Measurements from ENCODE around the gene RAPGEF1.
A peak's percentile ranks its signal among the peaks of the same experiment; 100 is the strongest.

Gene RAPGEF1

DNA sequence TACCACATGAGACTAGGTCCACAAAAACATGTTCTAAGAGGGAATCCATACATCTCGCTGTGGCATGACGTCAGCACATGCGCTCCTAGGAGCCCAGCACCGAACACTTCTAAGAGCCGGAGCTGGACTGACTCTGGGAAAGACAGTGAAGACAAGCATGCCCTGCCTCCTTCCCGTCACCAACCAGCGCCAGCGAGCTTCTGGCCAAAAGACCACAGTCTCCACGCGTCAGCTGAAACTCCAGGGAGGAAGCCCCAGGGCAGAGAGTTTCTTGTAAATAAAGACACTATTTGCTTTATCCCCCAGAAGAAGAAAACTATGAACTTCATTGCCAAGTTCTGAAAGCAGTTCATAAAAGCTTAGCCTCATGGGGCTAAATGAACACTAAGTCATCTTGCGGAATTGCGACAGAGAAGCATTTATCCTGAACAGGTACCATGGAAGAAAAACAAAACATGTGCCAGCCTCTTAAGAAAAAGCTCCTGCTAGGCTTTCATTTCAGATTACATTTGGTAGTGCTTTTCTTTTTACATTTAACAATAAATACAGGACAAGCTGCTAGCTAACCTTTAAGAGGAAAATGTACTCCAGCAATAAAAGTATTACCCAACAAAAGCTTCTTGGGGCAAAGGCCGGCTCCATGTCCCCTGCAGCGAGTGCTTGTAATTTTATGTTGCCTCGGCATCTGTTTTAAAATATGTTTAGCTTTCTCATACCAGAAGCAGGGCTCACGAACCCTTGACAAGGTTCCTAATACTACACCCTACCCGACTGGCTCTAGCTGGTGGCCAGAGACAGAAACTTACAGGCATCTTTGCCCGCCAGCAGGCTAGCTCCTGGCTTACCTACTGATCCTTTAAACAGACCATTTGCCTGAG is 98.0 kb downstream of the RAPGEF1 start:
- Histone ChIP-seq H3K4me3 (no peak overlapping the region), H3K27ac (peak overlapping the region in 11 of 21 experiments; percentile 5 to 79 (median 59))

DNA sequence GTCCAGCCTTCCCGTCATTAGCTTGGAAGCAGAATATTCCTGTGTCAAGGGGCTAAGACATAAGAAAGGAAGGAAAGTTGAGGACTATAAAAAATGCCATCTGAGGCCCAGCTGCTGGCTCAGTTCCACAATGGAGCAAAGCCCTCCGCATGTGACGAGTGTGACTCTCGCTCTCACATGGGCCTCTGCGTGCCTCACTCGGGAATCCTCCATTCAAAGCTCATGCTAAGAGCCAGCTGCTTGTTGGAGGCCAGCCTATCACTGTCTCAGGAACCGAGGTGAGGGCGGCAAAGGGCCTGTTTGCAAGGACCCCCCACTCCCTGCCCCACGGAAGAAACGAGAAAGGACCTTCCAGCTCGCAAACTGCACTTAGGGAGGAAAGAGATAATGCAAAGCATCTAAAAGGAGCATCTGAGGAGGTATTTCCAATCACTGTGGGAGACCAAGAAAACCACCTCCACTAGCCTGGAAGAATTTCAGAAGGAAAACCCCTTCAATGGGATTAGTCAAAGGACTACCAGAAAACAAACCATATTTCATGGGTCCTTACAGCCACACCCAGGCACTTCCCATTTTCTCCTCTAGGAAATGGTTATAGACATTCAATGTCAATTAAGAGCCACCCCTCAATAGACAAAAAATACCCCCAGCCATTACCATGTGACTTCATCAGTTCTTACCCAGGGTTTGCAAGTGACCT is 99.3 kb downstream of the RAPGEF1 start:
- H3K4me3 ChIP-seq: no peak overlapping the region
- peak overlapping the region in 10 of 21 experiments; percentile 8 to 79 (median 60) for H3K27ac ChIP-seq

DNA sequence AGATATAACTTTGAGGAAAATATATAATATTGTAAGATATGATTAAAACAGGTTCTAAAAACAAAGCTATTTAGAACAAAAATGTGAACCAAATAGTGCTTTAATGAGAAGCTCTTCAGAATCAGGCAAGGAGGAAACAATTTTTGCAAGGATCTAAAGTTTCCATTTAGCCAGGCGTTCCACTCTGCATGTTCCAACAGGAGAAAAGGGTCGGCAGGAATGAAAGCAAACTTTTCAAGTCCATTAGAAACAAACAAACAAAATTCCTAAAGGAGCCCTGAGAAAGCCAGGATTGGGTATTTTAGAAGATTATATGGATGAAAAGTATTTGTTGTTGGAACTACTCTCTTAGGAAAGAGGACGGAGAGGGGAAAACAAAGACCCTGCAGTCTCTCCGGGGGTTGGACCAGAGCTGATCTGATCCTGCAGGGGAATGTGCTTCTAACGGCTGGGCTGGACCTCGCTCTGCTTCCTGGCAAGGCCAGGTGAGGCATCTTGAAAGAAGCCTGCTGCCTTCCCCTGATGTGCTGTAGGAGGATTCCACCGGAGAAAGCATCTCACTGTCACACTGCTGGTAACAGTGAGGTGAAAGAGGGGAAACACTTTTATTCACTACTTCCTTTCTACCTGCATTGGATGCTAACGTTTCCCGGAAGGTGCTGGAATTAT is 100.0 kb downstream of the RAPGEF1 start:
- peak overlapping the region in 7 of 21 experiments; percentile 4 to 77 (median 50) for H3K27ac ChIP-seq
- no peak overlapping the region for H3K4me3 ChIP-seq

DNA sequence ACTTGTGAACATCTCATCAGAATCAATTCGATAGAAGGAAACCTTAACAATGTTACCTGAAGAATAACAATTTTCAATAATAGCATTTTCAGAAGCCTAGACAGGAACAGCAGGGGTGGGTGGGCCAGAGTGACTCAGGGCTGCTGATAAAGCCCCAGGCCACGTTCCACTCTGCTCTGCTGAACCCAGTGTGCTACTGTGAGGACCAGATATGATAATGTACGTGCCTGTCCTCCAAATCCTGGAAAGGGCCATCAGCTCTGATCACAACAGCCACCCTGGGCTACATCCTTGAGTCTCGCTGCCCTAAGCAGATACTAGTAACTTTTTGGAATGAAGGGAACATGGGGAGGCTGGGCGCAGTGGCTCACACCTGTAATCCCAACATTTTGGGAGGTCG is 103.3 kb downstream of the RAPGEF1 start:
- no peak overlapping the region for H3K4me3 ChIP-seq
- peak overlapping the region in 9 of 21 experiments; percentile 0 to 88 (median 78) for H3K27ac ChIP-seq

DNA sequence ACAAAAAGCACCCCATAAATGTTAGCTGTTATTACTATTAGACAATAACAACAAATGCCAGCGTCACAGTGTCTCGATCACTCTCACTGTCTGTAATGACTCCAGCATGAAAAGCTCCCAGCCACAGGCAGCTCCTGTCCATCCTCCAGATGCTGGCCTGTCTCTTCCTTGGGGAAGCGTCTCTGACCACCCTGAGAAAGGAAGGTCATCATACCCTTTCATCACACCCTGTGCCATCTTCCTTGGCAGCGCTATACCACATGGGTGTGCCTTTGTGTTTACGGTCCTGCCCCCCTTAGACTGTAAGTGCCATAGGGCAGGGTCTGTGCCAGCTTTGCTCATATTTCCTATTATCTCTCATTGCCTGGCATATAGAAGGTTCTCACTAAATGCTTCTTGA is 104.0 kb downstream of the RAPGEF1 start:
- H3K4me3 ChIP-seq: no peak overlapping the region
- H3K27ac ChIP-seq: peak overlapping the region in 20 of 21 experiments; percentile 37 to 88 (median 72)

DNA sequence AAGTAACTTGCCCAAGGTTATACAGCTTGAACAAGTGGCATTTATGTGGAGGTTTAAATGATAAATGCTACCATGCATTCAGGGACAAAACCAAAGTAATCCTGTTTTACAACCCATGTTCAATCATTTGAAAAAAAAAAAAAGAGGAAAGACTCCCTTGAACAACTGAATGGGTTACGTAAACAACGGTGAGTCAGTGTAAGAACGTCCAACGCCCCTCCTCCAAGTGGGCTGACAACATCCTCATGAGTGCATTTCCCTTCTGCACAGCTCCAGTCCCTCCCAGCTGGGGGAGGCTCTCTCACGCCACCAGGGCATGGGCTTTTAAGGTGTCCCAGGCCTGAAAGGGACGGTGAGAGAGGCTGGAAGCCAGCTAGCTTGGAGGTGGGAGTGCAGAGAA is 104.6 kb downstream of the RAPGEF1 start:
- Histone ChIP-seq H3K27ac (peak overlapping the region in 20 of 21 experiments; percentile 37 to 88 (median 74)), H3K4me3 (no peak overlapping the region)

DNA sequence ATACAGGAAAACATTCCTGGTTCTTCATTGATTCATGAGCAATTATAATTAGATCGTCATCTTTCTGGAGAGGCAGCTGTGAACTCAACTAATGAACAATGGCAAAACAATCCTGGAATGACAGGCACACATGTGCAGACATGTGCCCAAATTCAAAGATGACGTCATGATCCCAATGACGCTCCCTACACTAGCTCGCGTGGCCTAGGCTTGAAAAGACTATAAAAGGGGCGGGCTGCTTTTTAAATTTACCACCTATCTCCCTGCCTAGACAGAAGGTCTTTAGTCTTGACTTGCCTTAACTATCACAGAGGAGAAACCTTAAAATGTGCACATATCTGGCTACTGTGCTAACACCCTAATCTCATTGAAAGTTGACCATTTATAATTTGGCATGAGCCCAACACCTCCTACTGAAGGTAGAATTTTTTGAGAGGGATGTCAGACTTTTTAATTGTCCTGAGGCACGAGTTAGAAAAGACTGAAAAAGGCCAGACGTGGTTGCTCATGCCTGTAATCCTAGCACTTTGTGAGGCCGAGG is 106.3 kb downstream of the RAPGEF1 start:
- Histone ChIP-seq H3K4me3 (no peak overlapping the region), H3K27ac (peak overlapping the region in 10 of 21 experiments; percentile 1 to 78 (median 38))

DNA sequence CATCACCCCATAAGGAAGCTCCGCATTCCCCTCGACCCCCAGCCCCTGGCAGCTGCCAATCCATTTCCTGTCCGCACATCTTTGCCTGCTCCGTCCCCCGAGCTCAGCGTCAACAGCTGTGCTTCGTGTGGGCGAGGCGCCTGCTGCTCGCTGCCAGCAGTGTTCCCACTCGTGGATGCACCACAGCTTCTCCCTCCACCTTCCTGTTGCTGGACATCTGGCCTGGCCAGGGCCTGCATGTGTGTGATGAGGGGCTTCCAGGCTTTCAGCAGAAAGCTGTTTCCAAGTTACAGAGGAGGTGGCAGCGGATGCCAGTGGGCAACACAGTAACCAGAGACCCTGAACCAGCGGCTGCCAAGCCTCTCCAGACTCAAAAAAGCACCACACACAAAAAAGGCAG is 108.6 kb downstream of the RAPGEF1 start:
- Histone ChIP-seq H3K4me3 (no peak overlapping the region), H3K27ac (peak overlapping the region in 5 of 21 experiments; percentile 24 to 84 (median 67))

DNA sequence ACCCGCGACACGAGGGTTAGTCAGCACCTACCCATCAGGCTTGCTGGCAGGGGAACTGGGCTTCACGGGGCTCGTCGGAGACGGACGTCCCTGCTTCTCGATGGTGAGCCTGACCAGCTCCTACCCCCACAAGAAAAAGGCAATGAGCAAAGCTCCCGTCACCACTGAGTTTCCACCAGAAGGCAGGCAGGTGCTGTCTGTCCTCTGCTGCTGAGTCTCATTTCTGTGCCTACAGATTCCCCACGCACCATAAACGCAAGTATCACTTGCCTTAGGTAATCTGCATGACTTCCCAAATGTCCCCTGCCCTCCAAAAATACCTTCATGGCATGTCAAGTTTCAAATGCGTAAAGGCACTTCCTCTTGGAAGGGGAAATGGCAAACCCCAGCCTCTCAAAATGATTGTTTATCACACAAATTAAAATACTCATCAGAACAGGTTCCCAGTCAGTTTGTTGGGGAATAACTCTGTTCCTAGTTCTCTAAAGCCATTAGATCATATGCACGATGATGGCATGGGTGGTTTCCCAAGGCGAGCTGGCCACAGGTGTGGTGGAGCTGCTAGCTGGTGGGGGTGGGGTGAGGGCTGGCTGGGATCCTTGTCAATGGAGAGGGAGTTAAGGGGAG is 109.6 kb downstream of the RAPGEF1 start:
- Histone ChIP-seq H3K27ac (peak overlapping the region in 11 of 21 experiments; percentile 19 to 87 (median 73)), H3K4me3 (no peak overlapping the region)

DNA sequence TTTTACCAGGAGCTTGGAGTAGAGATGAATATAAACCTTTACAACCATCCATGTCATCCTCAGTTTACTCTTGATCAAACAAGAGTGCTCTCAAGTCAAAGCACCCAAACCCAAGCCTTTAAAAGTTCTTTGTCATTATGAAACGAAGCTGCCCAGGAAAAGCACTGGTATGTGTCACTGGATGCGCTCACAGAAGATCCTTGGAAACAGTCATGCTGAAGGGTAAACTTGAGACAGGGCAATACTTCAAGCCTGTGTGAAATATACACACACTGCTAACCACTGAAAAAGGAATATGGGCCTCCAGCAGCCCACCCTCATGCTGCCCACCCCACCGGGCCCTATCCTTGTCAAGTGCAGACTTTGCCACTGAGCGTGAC is 110.1 kb downstream of the RAPGEF1 start:
- Histone ChIP-seq H3K27ac (peak overlapping the region in 13 of 21 experiments; percentile 19 to 87 (median 72)), H3K4me3 (no peak overlapping the region)

DNA sequence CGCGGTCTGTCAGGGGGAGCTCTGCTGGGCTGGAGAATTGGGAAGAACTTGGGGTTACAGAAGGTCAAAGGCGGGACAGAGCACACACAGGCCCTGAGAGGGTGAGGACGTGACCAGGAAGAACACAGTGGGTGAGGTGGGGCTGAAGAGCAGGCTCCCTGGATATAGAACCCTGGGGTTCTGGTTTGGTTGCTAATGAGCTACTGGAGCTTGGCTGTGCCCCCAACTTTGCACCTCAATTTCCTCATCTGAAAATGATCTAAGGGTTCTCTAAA is 110.7 kb downstream of the RAPGEF1 start:
- H3K4me3 ChIP-seq: no peak overlapping the region
- H3K27ac ChIP-seq: peak overlapping the region in 14 of 21 experiments; percentile 18 to 87 (median 68)

DNA sequence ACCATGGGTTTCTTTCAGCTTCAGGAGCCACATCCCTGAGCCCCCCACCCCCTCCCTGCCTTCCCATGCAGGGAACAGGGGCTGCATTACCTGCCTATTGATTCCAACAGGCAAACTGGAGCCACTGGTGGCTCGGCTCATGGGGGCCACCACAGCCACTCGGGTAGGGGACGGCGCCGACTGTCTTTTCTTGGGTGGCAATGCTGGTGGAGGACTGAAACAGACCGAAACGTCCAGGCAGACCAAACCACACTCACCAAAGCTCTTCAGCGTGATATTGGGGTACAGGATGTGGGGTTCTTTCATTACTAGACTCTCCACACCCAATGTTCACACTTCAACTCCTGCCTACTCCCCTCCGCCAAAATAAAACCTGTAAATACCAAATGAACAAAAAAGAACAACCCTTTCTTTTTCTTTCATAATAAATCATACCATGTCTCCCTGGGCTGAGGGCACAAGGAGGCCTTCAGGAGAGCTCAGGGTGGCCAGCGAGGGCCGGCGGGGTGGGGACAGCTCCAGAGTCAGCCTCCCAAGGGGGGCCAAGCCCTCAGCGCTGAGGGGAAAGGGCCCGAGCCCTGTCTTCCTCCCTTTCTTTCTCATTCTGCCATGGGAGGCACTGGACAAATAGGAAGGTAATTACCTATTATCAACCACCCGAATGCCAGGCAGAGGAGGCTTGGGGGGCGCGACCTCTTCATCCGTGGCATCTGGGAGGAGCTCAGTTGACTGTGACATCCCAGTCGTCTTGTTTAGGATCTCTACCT is 111.2 kb downstream of the RAPGEF1 start:
- Histone ChIP-seq H3K27ac (peak overlapping the region in 17 of 21 experiments; percentile 6 to 87 (median 69)), H3K4me3 (no peak overlapping the region)

DNA sequence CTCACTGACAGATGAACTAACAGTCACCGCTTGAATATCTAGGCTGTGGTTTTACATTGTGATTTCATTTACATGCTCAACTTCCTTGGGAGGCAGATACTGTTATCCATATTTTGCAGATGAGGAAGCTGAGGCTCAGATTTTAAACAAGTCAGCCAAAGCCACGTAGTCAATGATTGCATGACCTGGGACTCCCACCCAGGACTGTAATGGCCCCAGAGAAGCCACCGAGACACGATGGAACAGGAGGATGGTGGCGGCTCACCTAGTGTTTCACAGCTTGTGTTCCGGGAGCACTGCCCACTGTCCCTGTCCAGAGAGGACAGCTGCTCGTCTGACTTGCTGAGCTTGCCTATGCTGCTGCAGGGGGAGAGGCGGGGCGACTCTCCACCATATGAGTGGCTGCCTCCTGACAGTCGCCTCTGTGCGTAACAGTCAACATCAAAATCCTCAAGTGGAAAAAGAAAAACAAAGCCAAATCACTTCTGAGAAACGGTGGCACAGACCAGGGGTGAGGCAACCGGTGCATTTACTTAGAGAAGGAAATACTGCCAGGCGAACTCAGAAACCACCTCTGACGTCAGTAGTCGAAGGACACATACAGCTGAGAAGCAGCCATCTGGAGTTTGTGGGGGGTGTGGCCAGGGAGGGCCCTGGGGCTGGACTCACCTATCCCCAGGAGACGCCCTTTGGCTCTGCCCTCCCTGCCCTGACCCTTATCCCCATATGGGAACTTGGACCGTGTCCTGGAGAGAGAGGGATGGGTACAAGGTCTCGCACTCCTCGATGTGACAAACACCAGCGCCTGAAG is 112.0 kb downstream of the RAPGEF1 start:
- Histone ChIP-seq H3K27ac (peak overlapping the region in 19 of 21 experiments; percentile 6 to 87 (median 69)), H3K4me3 (no peak overlapping the region)

DNA sequence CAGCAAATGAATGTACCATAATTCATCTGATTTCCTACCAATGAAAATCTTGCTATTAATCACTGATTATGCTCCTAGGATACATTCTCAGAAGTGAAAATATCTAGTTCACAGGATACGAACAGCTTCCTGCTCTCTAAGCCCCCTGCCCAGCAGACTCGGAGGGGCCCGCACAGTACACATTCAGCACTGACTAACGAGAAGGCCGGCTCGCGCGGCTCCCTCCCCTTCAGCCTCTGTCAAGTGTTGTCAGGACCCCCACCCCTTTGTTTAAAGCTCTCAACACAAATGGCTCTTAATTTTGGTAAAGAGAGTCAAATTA is 112.6 kb downstream of the RAPGEF1 start:
- Histone ChIP-seq H3K4me3 (no peak overlapping the region), H3K27ac (peak overlapping the region in 16 of 21 experiments; percentile 2 to 87 (median 68))

DNA sequence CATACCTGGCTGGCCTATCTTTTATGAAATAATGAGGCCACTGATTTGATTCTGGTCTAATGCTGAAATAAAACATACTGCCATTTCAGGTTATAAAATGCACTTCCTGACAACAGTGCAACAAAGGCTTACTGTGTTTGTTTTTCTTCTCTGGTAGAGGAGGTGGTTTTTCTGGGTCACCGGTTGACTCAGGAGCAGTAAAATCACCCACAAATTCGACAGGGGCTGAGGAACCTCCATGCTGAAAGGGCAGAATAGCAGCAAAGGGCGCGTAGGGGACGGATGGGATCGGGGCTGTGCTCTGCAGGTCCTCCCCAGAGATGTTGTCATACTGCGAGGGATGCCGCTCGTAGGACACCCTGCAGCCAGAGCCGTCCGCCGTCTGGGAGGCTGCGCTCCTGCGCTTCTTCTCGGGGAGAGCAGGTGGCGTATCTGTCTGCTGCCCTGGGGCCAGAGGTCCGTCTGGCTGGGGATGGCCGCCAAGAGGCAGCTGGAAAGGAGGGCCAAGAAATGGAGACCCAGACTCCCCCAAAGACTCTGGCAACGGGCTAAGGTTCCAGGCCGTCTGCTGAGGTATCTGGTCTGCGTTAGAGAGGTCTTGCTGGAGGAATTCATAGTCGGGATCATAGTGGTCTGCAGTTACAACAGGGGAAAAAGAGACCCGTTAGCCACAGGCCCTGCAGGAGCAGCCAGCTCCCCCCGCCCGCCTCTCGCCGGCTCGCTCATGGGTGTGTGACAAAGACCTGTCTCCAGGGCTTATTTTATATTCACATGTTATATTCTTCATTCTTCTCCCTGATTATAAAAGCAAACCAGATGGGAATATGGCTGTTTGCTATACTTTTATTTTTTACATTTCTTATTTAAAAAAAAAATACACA is 113.8 kb downstream of the RAPGEF1 start:
- Histone ChIP-seq H3K27ac (peak overlapping the region in 5 of 21 experiments; percentile 3 to 45 (median 9)), H3K4me3 (no peak overlapping the region)

DNA sequence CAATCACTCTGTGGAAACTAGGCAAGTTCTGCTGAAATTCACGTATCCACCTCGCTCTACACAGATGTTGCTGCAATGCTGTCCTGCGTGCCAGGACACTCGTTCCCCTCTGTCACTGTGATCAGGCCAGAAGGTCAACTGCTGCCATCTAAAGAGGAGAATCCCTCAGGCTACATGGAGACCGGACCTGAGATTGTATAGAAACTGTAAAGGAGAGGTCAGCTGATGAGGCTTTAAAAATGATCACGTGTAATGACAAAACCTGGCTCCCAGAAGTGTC is 114.4 kb downstream of the RAPGEF1 start:
- Histone ChIP-seq H3K4me3 (no peak overlapping the region), H3K27ac (peak overlapping the region in 5 of 21 experiments; percentile 6 to 45 (median 28))
